ENCODE results near the gene ADD2.

DNA sequence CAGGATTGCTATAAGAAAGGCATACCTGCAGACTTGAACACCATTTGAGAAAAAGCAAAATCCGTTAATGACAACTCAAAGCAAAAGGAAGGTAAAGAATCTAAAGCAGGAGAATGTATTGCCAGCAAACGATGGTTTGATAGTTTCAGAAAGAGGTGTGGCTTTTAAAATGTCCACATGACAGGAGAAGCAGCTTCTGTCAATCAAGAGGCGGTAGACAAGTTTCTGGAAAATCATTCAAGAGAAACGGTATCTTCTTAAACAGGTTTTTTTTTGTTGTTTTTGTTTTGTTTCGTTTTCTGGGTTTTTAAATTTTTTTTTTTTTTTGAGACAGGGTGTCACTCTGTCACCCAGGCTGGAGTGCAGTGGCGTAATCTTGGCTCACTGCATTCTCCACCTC lies 38.6 kb upstream of the ADD2 start:
- TF ChIP-seq, protein P1, sequence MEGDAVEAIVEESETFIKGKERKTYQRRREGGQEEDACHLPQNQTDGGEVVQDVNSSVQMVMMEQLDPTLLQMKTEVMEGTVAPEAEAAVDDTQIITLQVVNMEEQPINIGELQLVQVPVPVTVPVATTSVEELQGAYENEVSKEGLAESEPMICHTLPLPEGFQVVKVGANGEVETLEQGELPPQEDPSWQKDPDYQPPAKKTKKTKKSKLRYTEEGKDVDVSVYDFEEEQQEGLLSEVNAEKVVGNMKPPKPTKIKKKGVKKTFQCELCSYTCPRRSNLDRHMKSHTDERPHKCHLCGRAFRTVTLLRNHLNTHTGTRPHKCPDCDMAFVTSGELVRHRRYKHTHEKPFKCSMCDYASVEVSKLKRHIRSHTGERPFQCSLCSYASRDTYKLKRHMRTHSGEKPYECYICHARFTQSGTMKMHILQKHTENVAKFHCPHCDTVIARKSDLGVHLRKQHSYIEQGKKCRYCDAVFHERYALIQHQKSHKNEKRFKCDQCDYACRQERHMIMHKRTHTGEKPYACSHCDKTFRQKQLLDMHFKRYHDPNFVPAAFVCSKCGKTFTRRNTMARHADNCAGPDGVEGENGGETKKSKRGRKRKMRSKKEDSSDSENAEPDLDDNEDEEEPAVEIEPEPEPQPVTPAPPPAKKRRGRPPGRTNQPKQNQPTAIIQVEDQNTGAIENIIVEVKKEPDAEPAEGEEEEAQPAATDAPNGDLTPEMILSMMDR (IDR thresholded peaks at IDR 0.05), result no peak
- no peak for TF ChIP-seq POLR2A (IDR thresholded peaks at IDR 0.05)
